Keratinocyte (primary cell): Measurements from ENCODE around the gene ADAMTSL5.

Experiments
- EZH2 ChIP-seq: IDR thresholded peaks from one replicate; pipeline ENCODE4 v1.6.1; 2012; ENCODE audit warnings: inconsistent platforms, mild to moderate bottlenecking, low read length, moderate library complexity
- TF ChIP-seq, protein P1 (sequence below), 3 experiments: IDR thresholded peaks in 1 of 3; conservative IDR thresholded peaks in 1 of 3; optimal IDR thresholded peaks in 1 of 3; 2 replicates in 2 of 3; 3 replicates in 1 of 3; pipeline versions ENCODE3 to v1.5.1; 2011; ENCODE audit warnings: low read length in 3 of 3, mild to moderate bottlenecking in 3 of 3, moderate library complexity in 2 of 3, control low read depth in 1 of 3, inconsistent platforms in 1 of 3; ENCODE audit not compliant: insufficient read depth in 2 of 3; ENCODE audit errors: extremely low read depth in 1 of 3

GRCh38 chr19:1491114-1491848, 21.5 kb downstream of the ADAMTSL5 start, which contains the start of gene REEP6:
- TF ChIP-seq, protein P1, sequence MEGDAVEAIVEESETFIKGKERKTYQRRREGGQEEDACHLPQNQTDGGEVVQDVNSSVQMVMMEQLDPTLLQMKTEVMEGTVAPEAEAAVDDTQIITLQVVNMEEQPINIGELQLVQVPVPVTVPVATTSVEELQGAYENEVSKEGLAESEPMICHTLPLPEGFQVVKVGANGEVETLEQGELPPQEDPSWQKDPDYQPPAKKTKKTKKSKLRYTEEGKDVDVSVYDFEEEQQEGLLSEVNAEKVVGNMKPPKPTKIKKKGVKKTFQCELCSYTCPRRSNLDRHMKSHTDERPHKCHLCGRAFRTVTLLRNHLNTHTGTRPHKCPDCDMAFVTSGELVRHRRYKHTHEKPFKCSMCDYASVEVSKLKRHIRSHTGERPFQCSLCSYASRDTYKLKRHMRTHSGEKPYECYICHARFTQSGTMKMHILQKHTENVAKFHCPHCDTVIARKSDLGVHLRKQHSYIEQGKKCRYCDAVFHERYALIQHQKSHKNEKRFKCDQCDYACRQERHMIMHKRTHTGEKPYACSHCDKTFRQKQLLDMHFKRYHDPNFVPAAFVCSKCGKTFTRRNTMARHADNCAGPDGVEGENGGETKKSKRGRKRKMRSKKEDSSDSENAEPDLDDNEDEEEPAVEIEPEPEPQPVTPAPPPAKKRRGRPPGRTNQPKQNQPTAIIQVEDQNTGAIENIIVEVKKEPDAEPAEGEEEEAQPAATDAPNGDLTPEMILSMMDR (optimal IDR thresholded peaks at IDR 0.05 in 1 of 3, IDR thresholded peaks at IDR 0.05 in 1 of 3, conservative IDR thresholded peaks at IDR 0.05 in 1 of 3; ENCODE audit: extremely low read depth in 1 of 3, insufficient read depth in 2 of 3, low read length in 3 of 3): no peak
- TF ChIP-seq EZH2: no peak
